Activated CD4-positive, alpha-beta T cell treated with anti-CD3 and anti-CD28 coated beads, Interleukin-2, amount 10 ng/mL, durations not matched to agents 7 days and 5 days (primary cell): ENCODE data around the gene IFIT2. TPM values are rescaled to one million over a fixed set of nuclear protein-coding genes. Genes with fewer than 3 reads are reported as not detected.

Source experiments
- CTCF ChIA-PET: fragments of 350-600 bp; sonication (Branson Sonifier 250); formaldehyde crosslinking; loops from one replicate; lab custom pipeline; 2021; ENCODE audit warnings: antibody characterized with exemption; lab: Charles Lee
- POLR2A ChIA-PET: fragments of 350-600 bp; sonication (Branson Sonifier 250); formaldehyde crosslinking; loops from one replicate; lab custom pipeline; 2021; ENCODE audit warnings: antibody characterized with exemption; lab: Charles Lee
- DNase-seq: peaks from one replicate; pipeline ENCODE4 v3.0.0-alpha.2; 2020
- H3K27ac Mint-ChIP-seq: one replicate; pipeline ENCODE4 v1.8.0; 2021; ENCODE audit warnings: mild to moderate bottlenecking, moderate library complexity, mixed read lengths
- H3K27me3 Mint-ChIP-seq: one replicate; pipeline ENCODE4 v1.8.0; 2021; ENCODE audit warnings: mixed read lengths
- H3K36me3 Mint-ChIP-seq: one replicate; pipeline ENCODE4 v1.8.0; 2021; ENCODE audit warnings: low read depth, mixed read lengths
- H3K4me1 Mint-ChIP-seq: one replicate; pipeline ENCODE4 v1.8.0; 2021; ENCODE audit warnings: mixed read lengths
- H3K4me3 Mint-ChIP-seq: one replicate; pipeline ENCODE4 v1.8.0; 2021; ENCODE audit warnings: mild to moderate bottlenecking, moderate library complexity, mixed read lengths
- H3K9me3 Mint-ChIP-seq: one replicate; pipeline ENCODE4 v1.8.0; 2021; ENCODE audit warnings: mixed read lengths
- total RNA-seq, 2 experiments: library from RNA; stranded (reverse); gene quantifications; one replicate each; pipeline ENCODE4 v1.2.3, GENCODE V29; 2021

The IFIT2 gene
- total RNA-seq, 2 experiments from 2014 or later: 9.9 to 10.2 TPM

GRCh38 chr10:89269433-89270152 lies 32.3 kb upstream of the IFIT2 start:
- ChIA-PET CTCF (interaction anchor here (0.7 to 1.5 kb wide), 2 partner anchors 93 to 377 kb away, joined by 3 read pairs; no protein-coding TSS in a partner anchor), POLR2A (no interaction called here)
- H3K4me1 Mint-ChIP-seq: no peaks in the 10 kb centered on the region
- peaks cover 14% of the 10 kb centered on the region for H3K27me3 Mint-ChIP-seq
- H3K9me3 Mint-ChIP-seq: no peaks in the 10 kb centered on the region
- no peak for DNase-seq
- H3K36me3 Mint-ChIP-seq: no peaks in the 10 kb centered on the region
- H3K27ac Mint-ChIP-seq: no peak overlapping the region
- no peak overlapping the region for H3K4me3 Mint-ChIP-seq

- Mint-ChIP-seq H3K4me1 (no peaks in the 10 kb centered on the region), H3K4me3 (no peak overlapping the region), H3K27me3 (peaks cover 14% of the 10 kb centered on the region), H3K27ac (no peak overlapping the region), H3K36me3 (no peaks in the 10 kb centered on the region), H3K9me3 (no peaks in the 10 kb centered on the region)
- no peak for DNase-seq
- CTCF ChIA-PET: interaction anchor here (0.7 to 1.5 kb wide), 3 partner anchors 77 to 376 kb away, joined by 3 to 4 read pairs (median 3); no protein-coding TSS in a partner anchor
- POLR2A ChIA-PET: no interaction called here
Observed at GRCh38 chr10:89270153-89270483, 31.7 kb upstream of the IFIT2 start.

GRCh38 chr10:89271532-89271931 lies 30.3 kb upstream of the IFIT2 start:
- no peak for DNase-seq
- Mint-ChIP-seq H3K27me3 (peaks cover 16% of the 10 kb centered on the region), H3K4me3 (no peak overlapping the region), H3K4me1 (no peaks in the 10 kb centered on the region), H3K9me3 (no peaks in the 10 kb centered on the region), H3K27ac (no peak overlapping the region), H3K36me3 (no peaks in the 10 kb centered on the region)
- CTCF ChIA-PET: interaction anchor here (1.2 kb wide), 1 partner anchor 11 kb away, joined by 4 read pairs; no protein-coding TSS in a partner anchor
- POLR2A ChIA-PET: no interaction called here

- CTCF ChIA-PET: interaction anchor here (1.5 to 1.6 kb wide), 2 partner anchors 9 to 17 kb away, joined by 3 to 4 read pairs; no protein-coding TSS in a partner anchor
- POLR2A ChIA-PET: no interaction called here
- no peak for DNase-seq
- H3K36me3 Mint-ChIP-seq: no peaks in the 10 kb centered on the region
- no peak overlapping the region for H3K4me3 Mint-ChIP-seq
- peaks cover 10% of the 10 kb centered on the region for H3K27me3 Mint-ChIP-seq
- no peak overlapping the region for H3K27ac Mint-ChIP-seq
- no peaks in the 10 kb centered on the region for H3K4me1 Mint-ChIP-seq
- H3K9me3 Mint-ChIP-seq: no peaks in the 10 kb centered on the region
Observed at GRCh38 chr10:89273680-89274079, 28.2 kb upstream of the IFIT2 start.

GRCh38 chr10:89274928-89275327 lies 26.9 kb upstream of the IFIT2 start:
- DNase-seq: no peak
- H3K4me3 Mint-ChIP-seq: no peak overlapping the region
- POLR2A ChIA-PET: no interaction called here

GRCh38 chr10:89275383-89275782 lies 26.5 kb upstream of the IFIT2 start:
- ChIA-PET CTCF (interaction anchor here (1.1 to 1.4 kb wide), 2 partner anchors 34 to 99 kb away, joined by 3 read pairs; no protein-coding TSS in a partner anchor), POLR2A (no interaction called here)
- H3K9me3 Mint-ChIP-seq: no peaks in the 10 kb centered on the region
- no peaks in the 10 kb centered on the region for H3K36me3 Mint-ChIP-seq
- no peak overlapping the region for H3K4me3 Mint-ChIP-seq
- H3K27ac Mint-ChIP-seq: no peak overlapping the region
- H3K4me1 Mint-ChIP-seq: no peaks in the 10 kb centered on the region
- DNase-seq: no peak
- peaks cover 10% of the 10 kb centered on the region for H3K27me3 Mint-ChIP-seq

More at GRCh38 chr10:89274928-89275327, 26.9 kb upstream of the IFIT2 start:
- no peaks in the 10 kb centered on the region for H3K9me3 Mint-ChIP-seq
- H3K4me1 Mint-ChIP-seq: no peaks in the 10 kb centered on the region
- no peaks in the 10 kb centered on the region for H3K36me3 Mint-ChIP-seq
- CTCF ChIA-PET: interaction anchor here (1.1 to 1.4 kb wide), 2 partner anchors 35 to 100 kb away, joined by 3 read pairs; no protein-coding TSS in a partner anchor
- peaks cover 10% of the 10 kb centered on the region for H3K27me3 Mint-ChIP-seq
- no peak overlapping the region for H3K27ac Mint-ChIP-seq

GRCh38 chr10:89278034-89278535 lies 23.8 kb upstream of the IFIT2 start:
- CTCF ChIA-PET: interaction anchor here (0.9 kb wide), 1 partner anchor 24 kb away, joined by 3 read pairs; no protein-coding TSS in a partner anchor
- Mint-ChIP-seq H3K36me3 (no peaks in the 10 kb centered on the region), H3K9me3 (no peaks in the 10 kb centered on the region), H3K4me1 (no peaks in the 10 kb centered on the region), H3K27me3 (peaks cover 10% of the 10 kb centered on the region), H3K27ac (no peak overlapping the region), H3K4me3 (no peak overlapping the region)
- POLR2A ChIA-PET: no interaction called here
- DNase-seq: no peak

- Mint-ChIP-seq H3K27ac (no peak overlapping the region), H3K36me3 (no peaks in the 10 kb centered on the region)
Observed at GRCh38 chr10:89278900-89279392, 22.9 kb upstream of the IFIT2 start.

GRCh38 chr10:89279421-89279869 lies 22.4 kb upstream of the IFIT2 start:
- no peaks in the 10 kb centered on the region for H3K4me1 Mint-ChIP-seq
- peaks cover 9% of the 10 kb centered on the region for H3K27me3 Mint-ChIP-seq
- CTCF ChIA-PET: no interaction called here
- POLR2A ChIA-PET: no interaction called here
- H3K9me3 Mint-ChIP-seq: no peaks in the 10 kb centered on the region
- H3K4me3 Mint-ChIP-seq: no peak overlapping the region
- no peak for DNase-seq
- no peak overlapping the region for H3K27ac Mint-ChIP-seq
- no peaks in the 10 kb centered on the region for H3K36me3 Mint-ChIP-seq

More at GRCh38 chr10:89278900-89279392, 22.9 kb upstream of the IFIT2 start:
- H3K4me3 Mint-ChIP-seq: no peak overlapping the region
- H3K4me1 Mint-ChIP-seq: no peaks in the 10 kb centered on the region
- no peaks in the 10 kb centered on the region for H3K9me3 Mint-ChIP-seq
- no peak for DNase-seq
- peaks cover 9% of the 10 kb centered on the region for H3K27me3 Mint-ChIP-seq
- ChIA-PET POLR2A (no interaction called here), CTCF (interaction anchor here (0.9 kb wide), 1 partner anchor 25 kb away, joined by 3 read pairs; no protein-coding TSS in a partner anchor)

GRCh38 chr10:89280508-89280907 lies 21.3 kb upstream of the IFIT2 start:
- H3K36me3 Mint-ChIP-seq: no peaks in the 10 kb centered on the region
- CTCF ChIA-PET: no interaction called here
- H3K9me3 Mint-ChIP-seq: no peaks in the 10 kb centered on the region
- H3K4me3 Mint-ChIP-seq: no peak overlapping the region
- H3K27me3 Mint-ChIP-seq: peaks cover 13% of the 10 kb centered on the region
- H3K27ac Mint-ChIP-seq: no peak overlapping the region
- H3K4me1 Mint-ChIP-seq: no peaks in the 10 kb centered on the region
- no peak for DNase-seq
- POLR2A ChIA-PET: no interaction called here

- H3K36me3 Mint-ChIP-seq: no peaks in the 10 kb centered on the region
- ChIA-PET POLR2A (no interaction called here), CTCF (interaction anchor here (1.7 kb wide), 1 partner anchor 10 kb away, joined by 4 read pairs; no protein-coding TSS in a partner anchor)
- H3K4me3 Mint-ChIP-seq: no peak overlapping the region
- DNase-seq: no peak
- peaks cover 20% of the 10 kb centered on the region for H3K27me3 Mint-ChIP-seq
- no peaks in the 10 kb centered on the region for H3K4me1 Mint-ChIP-seq
- no peak overlapping the region for H3K27ac Mint-ChIP-seq
- H3K9me3 Mint-ChIP-seq: no peaks in the 10 kb centered on the region
Observed at GRCh38 chr10:89281606-89282395, 20.0 kb upstream of the IFIT2 start.

- no peak overlapping the region for H3K4me3 Mint-ChIP-seq
- DNase-seq: no peak
- POLR2A ChIA-PET: no interaction called here
- CTCF ChIA-PET: interaction anchor here (0.6 to 1.7 kb wide), 2 partner anchors 12 to 712 kb away, joined by 3 to 4 read pairs; no protein-coding TSS in a partner anchor
- H3K27me3 Mint-ChIP-seq: peaks cover 20% of the 10 kb centered on the region
- no peak overlapping the region for H3K27ac Mint-ChIP-seq
- H3K36me3 Mint-ChIP-seq: no peaks in the 10 kb centered on the region
- H3K4me1 Mint-ChIP-seq: no peaks in the 10 kb centered on the region
- H3K9me3 Mint-ChIP-seq: no peaks in the 10 kb centered on the region
Observed at GRCh38 chr10:89283025-89283935, 18.6 kb upstream of the IFIT2 start.
